ENCODE data around the gene RHPN2.

- TF ChIP-seq CTCF (conservative IDR thresholded peaks at IDR 0.05; ENCODE audit: low read length) (no peak), EZH2phosphoT487 (IDR thresholded peaks at IDR 0.05; ENCODE audit: borderline replicate concordance, low read depth, low read length) (no peak)
Measured at GRCh38 chr19:33100894-33101644, 36.4 kb upstream of the RHPN2 start.
